C4-2B (cell line): ENCODE data around the gene AFF1.

ENCODE experiments used
- ZFX ChIP-seq: fragments of 450-650 bp; IDR thresholded peaks from 2 replicates; pipeline ENCODE4 v1.6.1; 2017
- TF ChIP-seq, protein P1 (sequence below): fragments of 450-650 bp; conservative IDR thresholded peaks from 2 replicates; pipeline ENCODE4 v1.5.1; 2017; ENCODE audit warnings: mild to moderate bottlenecking

GRCh38 chr4:87117732-87118075, 182.9 kb downstream of the AFF1 start:
- TF ChIP-seq, protein P1, sequence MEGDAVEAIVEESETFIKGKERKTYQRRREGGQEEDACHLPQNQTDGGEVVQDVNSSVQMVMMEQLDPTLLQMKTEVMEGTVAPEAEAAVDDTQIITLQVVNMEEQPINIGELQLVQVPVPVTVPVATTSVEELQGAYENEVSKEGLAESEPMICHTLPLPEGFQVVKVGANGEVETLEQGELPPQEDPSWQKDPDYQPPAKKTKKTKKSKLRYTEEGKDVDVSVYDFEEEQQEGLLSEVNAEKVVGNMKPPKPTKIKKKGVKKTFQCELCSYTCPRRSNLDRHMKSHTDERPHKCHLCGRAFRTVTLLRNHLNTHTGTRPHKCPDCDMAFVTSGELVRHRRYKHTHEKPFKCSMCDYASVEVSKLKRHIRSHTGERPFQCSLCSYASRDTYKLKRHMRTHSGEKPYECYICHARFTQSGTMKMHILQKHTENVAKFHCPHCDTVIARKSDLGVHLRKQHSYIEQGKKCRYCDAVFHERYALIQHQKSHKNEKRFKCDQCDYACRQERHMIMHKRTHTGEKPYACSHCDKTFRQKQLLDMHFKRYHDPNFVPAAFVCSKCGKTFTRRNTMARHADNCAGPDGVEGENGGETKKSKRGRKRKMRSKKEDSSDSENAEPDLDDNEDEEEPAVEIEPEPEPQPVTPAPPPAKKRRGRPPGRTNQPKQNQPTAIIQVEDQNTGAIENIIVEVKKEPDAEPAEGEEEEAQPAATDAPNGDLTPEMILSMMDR = no peak
- no peak for TF ChIP-seq ZFX
